ENCODE data around the gene IFT43.

GRCh38 chr14:76056128-76056527 lies 70.6 kb downstream of the IFT43 start:
- TF ChIP-seq, protein P1, sequence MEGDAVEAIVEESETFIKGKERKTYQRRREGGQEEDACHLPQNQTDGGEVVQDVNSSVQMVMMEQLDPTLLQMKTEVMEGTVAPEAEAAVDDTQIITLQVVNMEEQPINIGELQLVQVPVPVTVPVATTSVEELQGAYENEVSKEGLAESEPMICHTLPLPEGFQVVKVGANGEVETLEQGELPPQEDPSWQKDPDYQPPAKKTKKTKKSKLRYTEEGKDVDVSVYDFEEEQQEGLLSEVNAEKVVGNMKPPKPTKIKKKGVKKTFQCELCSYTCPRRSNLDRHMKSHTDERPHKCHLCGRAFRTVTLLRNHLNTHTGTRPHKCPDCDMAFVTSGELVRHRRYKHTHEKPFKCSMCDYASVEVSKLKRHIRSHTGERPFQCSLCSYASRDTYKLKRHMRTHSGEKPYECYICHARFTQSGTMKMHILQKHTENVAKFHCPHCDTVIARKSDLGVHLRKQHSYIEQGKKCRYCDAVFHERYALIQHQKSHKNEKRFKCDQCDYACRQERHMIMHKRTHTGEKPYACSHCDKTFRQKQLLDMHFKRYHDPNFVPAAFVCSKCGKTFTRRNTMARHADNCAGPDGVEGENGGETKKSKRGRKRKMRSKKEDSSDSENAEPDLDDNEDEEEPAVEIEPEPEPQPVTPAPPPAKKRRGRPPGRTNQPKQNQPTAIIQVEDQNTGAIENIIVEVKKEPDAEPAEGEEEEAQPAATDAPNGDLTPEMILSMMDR (conservative IDR thresholded peaks at IDR 0.05 in 1 of 2, IDR thresholded peaks at IDR 0.05 in 1 of 2; ENCODE audit: low read depth in 1 of 2, low read length in 2 of 2), result peak; percentile 41 to 52
- TF ChIP-seq EZH2 (IDR thresholded peaks at IDR 0.05; ENCODE audit: low read length, missing control alignments), result no peak

All from fibroblast of lung (primary cell).